GM21423 (cell line): ENCODE measurements around the gene FBXO21.
"Not testable (repeated sequence)": the region's sequence is repeated elsewhere in the genome, so short reads cannot be mapped to it uniquely, and the experiment has no call there.

Source experiments
- ATAC-seq: cut with Tn5 transposase; IDR thresholded peaks from one replicate; pipeline ENCODE4 v1.9.1; 2021; ENCODE audit warnings: mild to moderate bottlenecking, moderate library complexity; ENCODE audit not compliant: unreplicated experiment

The FBXO21 gene

GRCh38 chr12:117190210-117190781 is at the start of gene FBXO21:
Gene FBXO21, minus strand, starts transcription at chr12:117190470. Its CDS starts 14 bp downstream, at chr12:117190456.
- ATAC-seq, result peak; percentile 95

DNA sequence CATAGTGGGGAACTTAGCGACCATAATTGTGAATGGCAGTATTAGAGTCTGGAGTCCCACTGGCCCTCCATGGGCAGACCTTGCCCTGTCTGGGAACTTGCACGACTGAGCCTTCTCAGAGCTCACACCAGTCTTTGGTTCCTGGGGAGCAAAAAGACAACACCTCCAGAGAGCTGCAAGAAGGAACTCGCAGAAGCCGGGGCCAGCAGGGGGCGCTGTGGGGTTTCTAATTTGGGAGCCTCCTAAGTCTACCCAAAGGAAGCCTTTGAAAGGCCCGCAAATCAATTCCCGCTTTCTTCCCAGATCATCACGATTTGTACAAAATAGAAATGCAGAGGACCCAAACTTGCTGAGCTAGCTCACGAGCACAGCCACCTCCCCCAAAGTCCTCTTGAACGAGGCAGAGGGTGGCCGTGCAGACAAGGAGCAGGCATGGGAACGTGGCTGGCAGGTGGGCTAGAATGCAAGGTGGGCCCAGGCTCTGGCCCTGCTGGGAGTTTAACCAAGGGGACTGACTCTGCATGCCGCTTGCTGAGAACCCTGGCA is 46.3 kb upstream of the FBXO21 start:
- ATAC-seq, result no peak

DNA sequence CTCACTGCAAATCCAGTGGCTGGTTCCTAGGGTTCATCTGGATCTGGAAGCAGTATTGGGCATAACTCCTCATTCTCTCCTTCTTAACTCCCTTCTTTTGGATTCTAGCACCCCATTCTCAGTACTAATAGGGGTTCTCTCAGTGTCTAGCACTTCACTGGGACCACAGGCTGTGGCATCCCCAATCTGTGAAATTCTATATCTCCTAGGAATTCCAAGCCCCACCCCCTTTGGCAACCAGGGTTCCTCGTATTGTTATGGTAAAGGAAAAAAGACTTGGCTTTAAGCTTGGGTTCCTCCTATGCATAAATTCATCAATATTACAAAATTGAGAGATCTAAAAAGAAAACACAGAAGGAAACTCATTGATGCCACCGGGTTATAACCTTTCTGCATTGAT is 45.0 kb upstream of the FBXO21 start:
- no peak for ATAC-seq

- ATAC-seq, result no peak
These were observed 44.2 kb upstream of the FBXO21 start for GRCh38 chr12:117234441-117234840.

- ATAC-seq, result no peak
These were observed 41.5 kb upstream of the FBXO21 start for GRCh38 chr12:117231750-117232149.

DNA sequence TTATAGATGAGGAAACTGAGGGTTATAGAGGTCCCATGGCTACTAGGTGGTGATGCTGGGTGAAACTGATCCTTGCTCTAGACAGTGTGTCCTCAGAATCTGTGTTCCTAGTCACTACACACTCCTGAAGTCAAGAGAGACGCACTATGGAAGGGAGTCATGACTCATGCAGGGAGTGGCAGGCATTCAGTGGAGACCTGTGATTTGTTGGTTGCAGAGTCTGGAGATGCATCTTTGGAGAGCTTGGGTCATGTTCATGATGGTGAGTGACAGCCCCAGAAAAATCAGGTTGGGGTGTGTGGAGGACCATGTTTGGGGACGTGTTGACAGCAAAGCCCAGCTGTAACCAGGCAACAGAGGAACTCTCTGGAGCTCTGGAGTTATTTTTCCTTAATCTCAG is 38.0 kb upstream of the FBXO21 start:
- no peak for ATAC-seq

DNA sequence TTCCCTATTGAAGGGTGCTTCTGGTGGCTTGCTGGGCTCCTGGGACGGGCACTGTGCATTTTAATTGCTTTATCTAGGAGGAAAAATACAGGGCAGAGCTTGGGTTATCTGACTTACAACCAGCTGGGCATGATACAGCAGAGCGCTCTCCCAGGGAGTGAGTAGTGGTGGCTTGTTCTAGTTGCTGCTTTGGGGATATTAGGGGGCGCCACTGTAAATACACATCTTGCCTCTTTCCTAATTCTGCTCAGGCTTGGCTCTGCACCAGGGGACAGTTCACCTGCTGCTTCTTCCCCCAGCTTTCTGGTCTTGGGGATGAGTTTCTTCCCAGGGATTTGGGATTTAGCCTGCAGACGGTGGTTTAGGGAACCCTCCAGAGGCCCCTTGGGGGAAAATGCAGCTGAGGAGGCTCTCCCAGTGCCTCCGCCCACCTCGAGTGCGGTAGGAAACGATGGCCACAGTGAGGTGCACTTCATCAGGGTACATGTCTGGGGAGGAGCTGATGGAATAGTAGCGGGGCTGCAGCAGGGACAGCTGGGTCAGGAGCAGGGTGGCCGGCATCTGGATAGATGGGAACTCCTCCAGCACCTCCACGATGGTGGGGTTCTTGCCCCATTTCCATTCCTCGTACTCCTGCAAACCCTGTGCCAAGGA is 36.9 kb upstream of the FBXO21 start:
- ATAC-seq, result no peak

DNA sequence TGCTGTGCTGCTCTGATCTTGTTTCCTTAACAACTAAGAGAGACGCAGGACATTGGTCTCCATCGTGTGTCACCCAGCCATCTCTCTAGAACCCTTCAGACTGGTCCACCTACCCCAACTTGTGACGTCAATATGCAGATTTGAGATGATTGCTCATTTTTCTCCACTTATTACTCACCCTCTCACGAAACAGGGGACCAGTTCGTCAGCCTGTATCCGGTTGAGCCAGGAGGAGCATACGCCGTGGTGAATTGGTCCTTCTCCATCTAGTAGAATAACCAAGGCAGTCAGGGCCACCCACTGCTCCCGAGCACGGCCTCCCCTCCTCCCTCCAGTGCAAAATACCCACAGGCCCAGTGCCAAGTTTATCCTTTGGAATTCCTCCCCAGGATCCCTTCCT is 36.2 kb upstream of the FBXO21 start:
- ATAC-seq, result no peak

- no peak for ATAC-seq
These were observed 34.9 kb upstream of the FBXO21 start for GRCh38 chr12:117225179-117225578.

DNA sequence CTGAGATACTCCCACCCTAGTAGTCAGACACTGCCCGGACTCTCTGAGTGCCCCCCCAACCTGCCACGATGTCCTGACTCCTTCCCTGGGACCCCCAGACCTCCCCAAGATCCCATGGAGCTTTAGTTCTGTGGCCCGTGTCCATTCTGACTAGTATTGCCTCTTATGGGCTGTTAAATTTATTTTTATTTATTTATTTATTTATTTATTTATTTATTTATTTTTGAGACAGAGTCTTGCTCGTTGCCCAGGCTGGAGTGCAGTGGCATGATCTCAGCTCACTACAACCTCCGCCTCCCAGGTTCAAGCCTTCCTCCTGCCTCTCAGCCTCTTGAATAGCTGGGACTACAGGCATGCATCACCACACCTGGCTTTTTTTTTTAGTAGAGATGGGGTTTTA is 30.7 kb upstream of the FBXO21 start:
- not testable (repeated sequence) for ATAC-seq

DNA sequence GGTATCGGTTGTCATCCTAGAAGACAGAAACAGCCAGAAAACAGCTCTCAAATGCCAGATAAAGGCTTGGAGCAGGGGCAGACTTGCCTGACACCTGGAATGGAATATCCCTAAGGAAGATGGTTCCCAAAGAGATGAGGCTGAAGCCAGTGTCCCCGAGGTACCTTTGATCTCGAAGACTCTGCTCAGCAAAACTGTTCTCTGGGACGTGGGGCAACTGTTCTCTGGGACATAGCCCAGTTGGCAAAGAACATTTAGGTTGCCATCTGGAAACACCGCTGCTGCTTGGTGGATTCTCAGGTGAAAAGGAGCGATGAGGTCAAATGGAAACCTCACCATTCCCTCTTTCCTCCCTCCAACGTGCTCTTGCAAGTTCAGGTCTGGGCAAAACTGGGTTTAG is 27.9 kb upstream of the FBXO21 start:
- ATAC-seq, result no peak

GRCh38 chr12:117216686-117217085 is 26.4 kb upstream of the FBXO21 start:
- no peak for ATAC-seq

DNA sequence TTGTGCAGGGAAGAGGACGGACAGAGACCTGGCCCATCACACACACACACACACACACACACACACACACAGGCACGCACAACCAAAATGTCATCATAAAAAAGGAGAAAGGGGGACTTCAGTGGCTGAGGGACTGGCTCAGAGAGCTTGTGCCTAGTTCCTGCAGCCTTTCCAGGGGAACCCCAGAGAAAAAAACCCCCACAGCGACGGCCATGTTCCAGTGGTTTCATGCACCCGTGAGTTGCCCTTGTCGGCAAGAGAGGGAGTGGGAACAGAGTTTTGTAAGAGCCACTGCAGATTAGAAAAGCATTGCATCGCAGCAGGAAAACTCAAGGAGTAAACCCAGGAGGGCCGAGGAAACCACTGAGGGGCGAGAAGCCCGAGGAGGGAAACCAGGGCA is 24.5 kb upstream of the FBXO21 start:
- no peak for ATAC-seq

GRCh38 chr12:117213295-117213808 is 23.1 kb upstream of the FBXO21 start:
- no peak for ATAC-seq

DNA sequence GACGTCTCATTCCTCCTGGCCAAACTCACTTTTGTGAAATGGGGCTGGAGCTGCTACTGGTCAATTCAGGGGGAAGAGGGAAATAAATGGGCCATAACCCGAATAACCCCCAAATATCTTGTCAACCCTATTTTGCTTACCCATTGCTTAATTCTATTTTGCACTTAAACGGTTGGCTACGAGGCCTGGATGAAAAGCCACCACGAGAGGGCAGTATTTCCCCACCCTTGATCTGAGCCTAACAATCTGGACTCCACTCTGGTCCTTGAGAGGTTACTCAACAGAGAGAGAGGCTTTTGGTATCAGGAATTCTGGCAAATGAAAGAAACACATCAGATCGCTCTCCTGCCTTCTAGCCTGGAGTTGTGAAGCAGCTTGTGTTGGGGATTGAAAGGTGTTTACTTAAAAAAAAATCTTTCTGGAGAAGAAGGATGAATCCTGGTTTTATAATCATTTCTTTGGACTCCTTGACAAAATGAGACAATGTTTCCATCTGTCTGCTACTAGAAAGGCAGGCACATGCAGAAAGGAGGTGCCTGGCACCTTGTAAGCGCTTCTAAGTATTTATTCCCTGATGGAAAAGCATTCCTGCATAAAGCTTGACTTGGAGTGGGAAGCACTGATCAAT is 22.4 kb upstream of the FBXO21 start:
- no peak for ATAC-seq

- no peak for ATAC-seq
These were observed 20.1 kb upstream of the FBXO21 start for GRCh38 chr12:117210266-117210918.

DNA sequence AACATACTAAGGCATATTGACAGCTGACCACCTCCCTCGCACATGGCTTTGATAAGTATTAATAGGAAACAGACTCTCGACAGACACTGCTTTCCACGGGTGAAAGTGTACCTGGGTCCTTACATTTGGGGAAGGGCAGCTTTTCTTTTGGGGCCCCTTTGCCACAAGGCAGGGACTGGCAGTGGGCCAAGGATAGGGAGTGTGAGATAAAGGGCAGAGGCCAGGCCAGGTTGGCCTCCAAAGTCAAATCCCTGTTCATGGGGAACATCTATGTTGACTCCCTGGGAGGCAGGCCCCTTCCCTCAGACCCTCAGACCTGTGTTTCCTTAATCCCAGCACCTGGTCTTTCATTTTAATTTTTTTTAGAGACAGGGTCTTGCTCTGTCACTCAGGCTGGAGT is 19.4 kb upstream of the FBXO21 start:
- ATAC-seq, result no peak

DNA sequence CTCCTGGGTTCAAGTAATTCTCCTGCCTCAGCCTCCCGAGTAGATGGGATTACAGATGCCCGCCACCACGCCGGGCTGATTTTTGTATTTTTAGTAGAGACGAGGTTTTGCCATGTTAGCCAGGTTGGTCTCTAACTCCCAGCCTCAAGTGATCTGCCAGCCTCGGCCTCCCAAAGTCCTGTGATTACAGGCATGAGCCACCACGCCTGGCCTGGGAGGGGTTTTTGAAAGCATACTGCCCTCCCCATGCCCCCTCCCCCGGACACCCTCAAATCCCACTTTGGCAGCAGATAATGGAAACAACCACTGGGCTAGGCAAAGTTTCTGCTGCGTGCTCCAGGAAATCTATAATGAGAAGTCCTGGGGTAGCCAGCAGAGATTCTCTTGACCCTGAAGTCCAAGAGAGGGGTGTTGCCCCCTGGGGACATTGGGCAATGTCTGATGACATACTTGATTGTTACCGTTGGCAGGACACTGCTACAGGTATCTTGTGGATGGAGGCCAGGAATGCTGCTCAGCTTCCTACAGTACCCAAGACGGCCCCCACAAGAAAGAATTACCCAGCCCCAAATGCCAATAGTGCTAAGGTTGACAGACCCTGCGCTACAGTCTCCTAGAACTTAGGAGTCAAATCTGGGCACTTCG is 18.7 kb upstream of the FBXO21 start:
- ATAC-seq, result no peak

- no peak for ATAC-seq
These were observed 17.9 kb upstream of the FBXO21 start for GRCh38 chr12:117208206-117208605.

GRCh38 chr12:117207675-117208074 is 17.4 kb upstream of the FBXO21 start:
- ATAC-seq, result no peak

- no peak for ATAC-seq
These were observed 12.3 kb upstream of the FBXO21 start for GRCh38 chr12:117202556-117202955.
